ENCODE results near the gene CPVL. TPM values are rescaled to one million over a fixed set of nuclear protein-coding genes. Genes with fewer than 3 reads are reported as not detected.

CPVL gene
- polyA plus RNA-seq, 2 of the 4 experiments (the other 2 are of a cell fraction) = 0.05 TPM; not detected in 1

- ChIA-PET POLR2A (no interaction called here), CTCF (no interaction called here)
- ATAC-seq (no peak), FAIRE-seq (no peak), DNase-seq (ENCODE audit: low read depth in 1 of 2, low spot score in 1 of 2) (no peak)
- Histone ChIP-seq H3K4me3 (no peak overlapping the region), H3K4me2 (no peak overlapping the region), H3K4me1 (no peaks in the 10 kb centered on the region), H3K9me3 (no peaks in the 10 kb centered on the region), H3K27ac (no peak overlapping the region)
- TF ChIP-seq HEYL (CRISPR knock-in tag; IDR thresholded peaks at IDR 0.05) = no peak
- no peak for TF ChIP-seq MAZ (IDR thresholded peaks at IDR 0.05; ENCODE audit: borderline replicate concordance, low read depth, low read length)
- TF ChIP-seq HES2 (IDR thresholded peaks at IDR 0.05) = no peak
- no peak for TF ChIP-seq RFX5 (IDR thresholded peaks at IDR 0.05)
- TF ChIP-seq POLR2AphosphoS2 (conservative IDR thresholded peaks at IDR 0.05; ENCODE audit: low read length) = no peak
- TF ChIP-seq RARB (CRISPR knock-in tag; IDR thresholded peaks at IDR 0.05) = no peak
- WGBS (ENCODE audit: missing lambda C conversion rate) = 20% methylated on average over 4 of the region's 4 CpGs
These were observed 7.7 kb downstream of the CPVL start for GRCh38 chr7:29138588-29138987.

DNA sequence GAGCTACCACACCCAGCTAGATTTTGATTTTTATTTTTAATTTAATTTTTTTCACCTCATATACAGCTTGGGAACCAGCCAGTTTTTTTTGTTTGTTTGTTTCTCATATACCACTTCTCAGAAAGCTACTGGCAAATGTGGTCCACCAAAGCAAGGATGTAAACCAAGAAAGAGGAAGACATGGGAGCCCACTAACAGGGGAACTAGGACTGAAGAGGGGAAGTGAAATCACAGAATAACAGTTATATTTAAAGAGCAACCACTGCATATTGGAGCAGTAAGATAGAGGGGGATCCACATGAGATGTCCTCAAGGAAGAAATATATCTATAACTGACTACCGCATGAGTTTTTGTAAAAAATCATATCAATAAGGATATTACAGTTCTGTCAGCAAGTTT, 10.5 kb downstream of the CPVL start:
- no peak for FAIRE-seq
- POLR2A ChIA-PET = no interaction called here
- H3K27ac ChIP-seq = no peak overlapping the region
- 87% methylated on average over 1 of the region's 1 CpG for WGBS (ENCODE audit: missing lambda C conversion rate)
- no peak overlapping the region for H3K4me3 ChIP-seq
- H3K4me1 ChIP-seq = no peaks in the 10 kb centered on the region
- CTCF ChIA-PET = no interaction called here
- ATAC-seq = no peak
- no peak overlapping the region for H3K4me2 ChIP-seq
- no peak for DNase-seq (ENCODE audit: low read depth in 1 of 2, low spot score in 1 of 2)
- TF ChIP-seq RARB (CRISPR knock-in tag; IDR thresholded peaks at IDR 0.05) = no peak
- TF ChIP-seq NPAS2 (CRISPR knock-in tag; IDR thresholded peaks at IDR 0.05; ENCODE audit: borderline replicate concordance) = no peak
- TF ChIP-seq, protein P1, sequence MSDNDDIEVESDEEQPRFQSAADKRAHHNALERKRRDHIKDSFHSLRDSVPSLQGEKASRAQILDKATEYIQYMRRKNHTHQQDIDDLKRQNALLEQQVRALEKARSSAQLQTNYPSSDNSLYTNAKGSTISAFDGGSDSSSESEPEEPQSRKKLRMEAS (IDR thresholded peaks at IDR 0.05) = no peak
- no peak for TF ChIP-seq FOXS1 (CRISPR knock-in tag; IDR thresholded peaks at IDR 0.05)
- no peak for TF ChIP-seq KDM5A (IDR thresholded peaks at IDR 0.05)
- TF ChIP-seq FOSL2 (IDR thresholded peaks at IDR 0.05) = no peak
- TF ChIP-seq FOSL2 (CRISPR knock-in tag; IDR thresholded peaks at IDR 0.05) = no peak
- TF ChIP-seq, protein P2, sequence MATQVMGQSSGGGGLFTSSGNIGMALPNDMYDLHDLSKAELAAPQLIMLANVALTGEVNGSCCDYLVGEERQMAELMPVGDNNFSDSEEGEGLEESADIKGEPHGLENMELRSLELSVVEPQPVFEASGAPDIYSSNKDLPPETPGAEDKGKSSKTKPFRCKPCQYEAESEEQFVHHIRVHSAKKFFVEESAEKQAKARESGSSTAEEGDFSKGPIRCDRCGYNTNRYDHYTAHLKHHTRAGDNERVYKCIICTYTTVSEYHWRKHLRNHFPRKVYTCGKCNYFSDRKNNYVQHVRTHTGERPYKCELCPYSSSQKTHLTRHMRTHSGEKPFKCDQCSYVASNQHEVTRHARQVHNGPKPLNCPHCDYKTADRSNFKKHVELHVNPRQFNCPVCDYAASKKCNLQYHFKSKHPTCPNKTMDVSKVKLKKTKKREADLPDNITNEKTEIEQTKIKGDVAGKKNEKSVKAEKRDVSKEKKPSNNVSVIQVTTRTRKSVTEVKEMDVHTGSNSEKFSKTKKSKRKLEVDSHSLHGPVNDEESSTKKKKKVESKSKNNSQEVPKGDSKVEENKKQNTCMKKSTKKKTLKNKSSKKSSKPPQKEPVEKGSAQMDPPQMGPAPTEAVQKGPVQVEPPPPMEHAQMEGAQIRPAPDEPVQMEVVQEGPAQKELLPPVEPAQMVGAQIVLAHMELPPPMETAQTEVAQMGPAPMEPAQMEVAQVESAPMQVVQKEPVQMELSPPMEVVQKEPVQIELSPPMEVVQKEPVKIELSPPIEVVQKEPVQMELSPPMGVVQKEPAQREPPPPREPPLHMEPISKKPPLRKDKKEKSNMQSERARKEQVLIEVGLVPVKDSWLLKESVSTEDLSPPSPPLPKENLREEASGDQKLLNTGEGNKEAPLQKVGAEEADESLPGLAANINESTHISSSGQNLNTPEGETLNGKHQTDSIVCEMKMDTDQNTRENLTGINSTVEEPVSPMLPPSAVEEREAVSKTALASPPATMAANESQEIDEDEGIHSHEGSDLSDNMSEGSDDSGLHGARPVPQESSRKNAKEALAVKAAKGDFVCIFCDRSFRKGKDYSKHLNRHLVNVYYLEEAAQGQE (IDR thresholded peaks at IDR 0.05) = no peak
- TF ChIP-seq HDAC2 (IDR thresholded peaks at IDR 0.05) = no peak
- no peak for TF ChIP-seq ZC3H11A (IDR thresholded peaks at IDR 0.05)
- no peak for TF ChIP-seq ESRRA (IDR thresholded peaks at IDR 0.05; ENCODE audit: borderline replicate concordance, low read length)
- TF ChIP-seq MAFK (IDR thresholded peaks at IDR 0.05; ENCODE audit: partially characterized antibody) = no peak
- TF ChIP-seq HEYL (CRISPR knock-in tag; IDR thresholded peaks at IDR 0.05) = no peak
- TF ChIP-seq, protein P3, sequence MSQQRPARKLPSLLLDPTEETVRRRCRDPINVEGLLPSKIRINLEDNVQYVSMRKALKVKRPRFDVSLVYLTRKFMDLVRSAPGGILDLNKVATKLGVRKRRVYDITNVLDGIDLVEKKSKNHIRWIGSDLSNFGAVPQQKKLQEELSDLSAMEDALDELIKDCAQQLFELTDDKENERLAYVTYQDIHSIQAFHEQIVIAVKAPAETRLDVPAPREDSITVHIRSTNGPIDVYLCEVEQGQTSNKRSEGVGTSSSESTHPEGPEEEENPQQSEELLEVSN (IDR thresholded peaks at IDR 0.05; ENCODE audit: borderline replicate concordance, low read depth) = no peak
- no peak for TF ChIP-seq SREBF2 (IDR thresholded peaks at IDR 0.05)
- TF ChIP-seq ZFP36 (IDR thresholded peaks at IDR 0.05; ENCODE audit: borderline replicate concordance, partially characterized antibody) = no peak
- TF ChIP-seq USF2 (IDR thresholded peaks at IDR 0.05) = no peak
- TF ChIP-seq CBX2 (IDR thresholded peaks at IDR 0.05; ENCODE audit: borderline replicate concordance, low read depth) = no peak
- TF ChIP-seq ZSCAN20 (CRISPR knock-in tag; IDR thresholded peaks at IDR 0.05) = no peak
- no peak for TF ChIP-seq RNF2 (IDR thresholded peaks at IDR 0.05; ENCODE audit: borderline replicate concordance, low read depth)
- H3K9me3 ChIP-seq = no peaks in the 10 kb centered on the region

All from A549 (cell line).